GM19025 (cell line): ENCODE results near the gene STAG1.
"Not testable (repeated sequence)": the region's sequence is repeated elsewhere in the genome, so short reads cannot be mapped to it uniquely, and the experiment has no call there.

Source experiments
- ATAC-seq: cut with Tn5 transposase; IDR thresholded peaks from one replicate; pipeline ENCODE4 v1.9.1; 2021; ENCODE audit warnings: mild to moderate bottlenecking, low read depth, moderate library complexity; ENCODE audit not compliant: unreplicated experiment

STAG1 gene

DNA sequence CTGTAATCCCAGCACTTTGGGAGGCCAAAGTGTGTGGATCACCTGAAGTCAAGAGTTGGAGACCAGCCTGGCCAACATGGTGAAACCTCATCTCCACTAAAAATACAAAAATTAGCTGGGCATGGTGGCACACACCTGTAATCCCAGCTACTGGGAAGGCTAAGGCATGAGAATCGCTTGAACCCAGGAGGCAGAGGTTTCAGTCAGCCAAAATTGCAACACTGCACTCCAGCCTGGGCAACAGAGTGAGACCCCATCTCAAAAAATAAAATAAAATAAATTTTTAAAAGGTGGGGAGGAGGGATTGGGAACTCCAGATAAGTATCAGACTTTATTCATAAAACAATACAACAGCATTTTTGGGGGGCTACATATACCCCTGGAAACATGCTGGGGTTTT, 42.4 kb downstream of the STAG1 start:
- ATAC-seq, result not testable (repeated sequence)

DNA sequence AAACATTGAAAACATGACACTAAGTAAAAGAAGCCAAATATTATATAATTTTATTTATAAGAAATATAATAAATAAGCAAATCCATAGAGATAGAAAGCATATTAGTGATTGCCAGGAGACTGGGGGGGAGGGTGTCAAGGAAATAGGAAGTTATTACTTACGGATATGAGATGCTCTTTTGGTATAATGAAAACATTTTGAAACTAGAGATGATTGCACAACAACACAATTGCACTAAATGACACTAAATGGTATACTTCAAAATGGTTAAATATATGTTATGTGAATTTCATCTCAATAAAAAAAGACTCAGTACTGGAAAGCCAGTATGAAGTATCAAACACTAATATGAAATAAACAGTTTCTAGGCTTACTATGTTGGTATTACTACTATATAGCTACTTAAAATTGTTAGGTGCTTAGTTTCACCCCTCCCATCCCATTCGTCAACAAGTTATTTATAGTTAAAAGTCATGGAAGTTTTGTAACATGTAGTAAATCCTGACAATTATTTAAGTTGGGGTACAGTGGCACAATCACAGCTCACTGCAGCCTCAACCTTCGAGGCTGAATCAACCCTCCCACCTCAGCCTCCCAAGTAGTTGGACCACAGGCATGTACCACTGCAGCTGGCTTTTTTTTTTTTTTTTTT, 43.7 kb downstream of the STAG1 start:
- ATAC-seq, result no peak

DNA sequence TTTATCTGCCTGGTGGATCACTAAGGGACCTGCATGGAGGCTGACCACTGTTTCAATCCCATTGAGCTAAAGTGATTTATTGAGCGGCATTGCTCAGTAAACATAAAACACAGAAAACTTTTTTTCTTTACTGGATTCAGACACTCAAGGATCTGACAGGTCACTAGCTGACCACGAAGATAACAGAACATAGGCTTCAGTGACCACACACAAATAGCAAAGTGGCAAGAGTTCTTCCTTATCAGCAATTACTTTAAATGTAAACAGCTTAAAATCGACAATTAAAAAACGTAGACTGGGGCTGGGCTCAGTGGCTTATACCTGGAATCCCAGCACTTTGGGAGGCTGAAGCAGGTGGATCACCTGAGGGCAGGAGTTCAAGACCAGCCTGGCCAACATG, 48.7 kb downstream of the STAG1 start:
- no peak for ATAC-seq

DNA sequence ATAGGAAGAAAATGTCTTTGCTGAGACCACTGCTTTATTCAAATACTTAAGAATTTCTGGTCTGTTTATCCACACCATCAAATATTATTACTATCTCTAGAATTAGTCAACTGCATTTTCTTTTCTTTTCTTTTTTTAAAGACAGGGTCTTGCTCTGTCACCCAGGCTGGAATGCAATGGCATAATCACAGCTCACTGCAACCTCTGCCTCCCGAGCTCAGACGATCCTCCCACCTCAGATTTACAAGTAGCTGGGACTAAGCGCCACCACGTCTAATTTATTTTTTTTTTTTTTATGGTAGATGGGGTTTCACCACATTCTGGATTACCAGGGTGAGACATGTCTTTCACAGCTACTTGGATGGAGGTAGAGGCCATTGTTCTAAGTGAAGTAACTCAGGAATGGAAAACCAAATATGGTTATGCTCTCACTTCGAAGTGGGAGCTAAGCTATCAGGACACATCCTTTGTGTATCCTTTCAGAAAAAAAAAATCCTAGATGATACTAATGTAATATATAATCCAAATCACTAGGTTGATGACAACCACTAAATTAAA, 52.8 kb downstream of the STAG1 start:
- ATAC-seq, result no peak

DNA sequence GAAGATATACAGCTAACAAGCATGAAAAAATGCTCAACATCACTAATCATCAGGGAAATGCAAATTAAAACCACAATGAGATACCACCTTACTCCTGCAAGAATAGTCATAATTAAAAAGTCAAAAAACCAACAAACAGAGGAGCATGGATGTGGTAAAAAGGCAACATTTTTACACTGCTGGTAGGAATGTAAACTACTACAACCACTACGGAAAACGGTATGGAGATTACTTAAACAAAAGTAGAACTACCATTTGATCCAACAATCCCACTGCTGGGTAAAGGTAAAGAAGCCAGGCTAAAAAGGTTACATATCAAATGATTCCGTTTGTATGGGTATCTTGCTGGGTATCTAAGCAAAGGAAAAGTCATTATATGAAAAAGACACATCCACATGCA, 53.8 kb downstream of the STAG1 start:
- no peak for ATAC-seq

DNA sequence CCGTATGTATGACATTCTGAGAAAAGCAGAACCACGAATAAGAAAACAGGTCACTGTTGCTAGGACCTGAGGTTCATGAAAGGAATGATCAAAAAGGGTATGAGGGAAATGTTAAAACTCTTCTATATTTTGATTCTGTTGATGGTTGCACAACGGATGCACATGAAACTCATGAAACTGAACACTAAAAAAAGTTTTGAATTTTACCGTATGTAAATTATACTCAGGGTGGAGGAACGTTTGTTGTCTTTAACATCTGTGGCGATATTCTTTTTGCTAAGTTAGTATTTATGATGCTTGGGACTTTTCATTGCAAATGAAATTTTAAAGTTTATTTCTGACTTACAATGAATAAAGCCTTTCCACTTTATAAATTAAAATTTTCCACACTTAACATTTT, 55.4 kb downstream of the STAG1 start:
- no peak for ATAC-seq

DNA sequence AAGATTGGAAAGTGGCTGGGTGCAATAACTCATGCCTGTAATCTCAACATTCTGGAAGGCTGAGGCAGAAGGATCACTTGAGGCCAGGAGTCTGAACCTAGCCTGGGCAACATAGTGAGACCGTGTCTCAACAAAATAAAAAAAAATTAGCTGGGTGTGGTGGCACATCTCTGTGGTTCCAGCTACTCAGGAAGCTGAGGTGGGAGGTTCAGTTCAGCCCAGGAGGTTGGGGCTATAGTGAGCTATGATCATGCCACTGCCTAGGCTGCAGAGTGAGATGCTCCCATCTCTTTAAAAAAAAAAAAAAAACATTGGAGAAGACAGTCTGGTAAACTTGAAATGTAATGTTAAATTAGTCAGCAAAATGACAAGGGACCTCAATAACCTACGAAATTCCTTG, 57.9 kb downstream of the STAG1 start:
- no peak for ATAC-seq

DNA sequence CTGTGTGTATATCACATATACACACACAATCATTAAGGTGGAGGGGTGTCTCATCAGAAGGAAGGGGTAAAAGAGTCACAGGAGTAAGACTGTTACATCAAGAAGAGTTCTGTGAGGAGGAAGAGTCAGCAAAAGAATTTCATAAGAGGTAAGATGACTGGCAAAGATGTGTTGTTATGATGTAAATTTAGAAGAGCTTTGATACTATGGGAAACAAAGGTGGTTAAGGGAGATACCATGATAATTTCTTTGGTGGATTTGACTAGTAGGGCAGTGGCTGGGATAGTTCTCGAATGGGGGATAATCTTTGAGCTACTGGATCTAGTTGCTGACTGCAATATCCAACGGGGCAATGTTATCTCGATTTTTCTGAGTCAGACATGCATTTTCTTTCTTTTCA, 61.6 kb downstream of the STAG1 start:
- ATAC-seq, result no peak

DNA sequence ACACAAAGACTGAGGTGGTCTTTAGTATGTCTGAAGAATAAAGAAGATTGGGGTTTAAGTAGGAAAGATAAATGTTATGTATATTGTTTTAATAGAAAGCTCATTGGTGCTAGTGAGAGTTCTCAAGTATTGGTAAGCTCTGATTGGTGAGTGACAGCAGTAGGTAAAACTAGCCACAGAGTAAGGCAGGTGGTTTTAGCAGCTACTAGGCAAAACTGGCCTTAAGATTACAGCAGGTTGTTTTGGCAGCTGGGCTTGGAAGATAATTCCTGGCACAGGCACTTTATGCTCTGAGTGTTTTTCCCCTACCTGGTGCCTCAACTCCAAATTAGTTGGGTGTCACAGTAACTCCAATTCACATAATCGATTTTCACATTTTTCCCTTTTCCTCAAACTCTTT, 66.3 kb downstream of the STAG1 start:
- no peak for ATAC-seq

DNA sequence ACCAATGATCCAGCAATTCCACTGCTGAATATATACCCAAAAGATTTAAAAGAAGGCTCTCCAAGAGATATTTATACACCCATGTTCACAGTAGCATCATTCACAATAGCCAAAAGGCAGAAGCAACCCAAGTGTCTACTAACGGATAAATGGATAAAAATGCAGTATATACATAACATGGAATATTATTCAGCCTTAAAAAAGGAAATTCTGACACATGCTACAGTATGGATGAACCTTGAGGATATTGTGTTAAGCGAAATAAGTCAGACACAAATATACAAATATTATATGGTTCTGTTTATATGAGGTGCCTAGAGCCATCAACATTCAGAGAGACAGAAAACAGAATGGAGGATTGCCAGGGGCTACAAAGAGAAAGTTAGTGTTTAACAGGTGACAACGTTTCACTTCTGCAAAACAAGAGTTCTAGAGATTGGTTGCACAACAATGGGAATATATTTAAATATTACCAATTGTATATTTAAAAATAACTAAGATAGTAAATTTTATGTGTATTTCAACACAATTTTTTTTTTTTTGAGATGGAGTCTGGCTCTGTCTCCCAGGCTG, 69.4 kb downstream of the STAG1 start:
- no peak for ATAC-seq

DNA sequence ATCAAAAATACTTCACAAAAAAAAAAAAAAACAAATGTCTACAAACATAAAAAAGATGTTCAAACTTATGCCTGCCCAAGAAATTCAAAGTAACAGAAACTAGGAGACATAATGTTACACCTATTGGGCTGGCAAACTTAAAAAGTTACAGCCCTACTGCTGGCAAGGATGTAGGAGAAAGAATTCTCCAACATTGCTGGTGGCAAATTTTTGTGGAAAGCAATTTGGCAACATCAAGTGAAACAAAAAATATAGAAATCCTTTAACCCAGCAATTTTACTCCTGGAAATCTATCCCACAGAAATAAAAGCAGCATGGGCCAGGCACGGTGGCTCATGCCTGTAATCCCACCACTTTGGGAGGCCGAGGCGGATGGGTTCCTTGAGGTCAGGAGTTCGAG, 73.2 kb downstream of the STAG1 start:
- no peak for ATAC-seq

DNA sequence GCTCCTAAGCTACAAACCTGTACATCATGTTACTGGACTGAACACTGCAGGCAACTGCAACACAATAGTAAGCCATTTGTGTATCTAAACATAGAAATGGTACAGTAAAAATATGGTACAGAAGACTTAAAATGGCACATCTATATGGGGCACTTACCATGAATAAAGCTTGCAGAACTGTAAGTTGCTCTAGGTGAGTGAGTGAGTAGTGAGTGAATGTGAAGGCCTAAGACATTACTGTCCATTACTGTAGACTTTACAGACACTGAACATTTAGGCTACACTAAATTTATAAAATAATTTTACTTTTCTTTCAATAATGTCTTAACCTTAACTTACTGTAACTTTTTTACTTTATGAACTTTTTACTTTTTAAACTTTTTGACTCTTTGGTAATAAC, 76.2 kb downstream of the STAG1 start:
- no peak for ATAC-seq

DNA sequence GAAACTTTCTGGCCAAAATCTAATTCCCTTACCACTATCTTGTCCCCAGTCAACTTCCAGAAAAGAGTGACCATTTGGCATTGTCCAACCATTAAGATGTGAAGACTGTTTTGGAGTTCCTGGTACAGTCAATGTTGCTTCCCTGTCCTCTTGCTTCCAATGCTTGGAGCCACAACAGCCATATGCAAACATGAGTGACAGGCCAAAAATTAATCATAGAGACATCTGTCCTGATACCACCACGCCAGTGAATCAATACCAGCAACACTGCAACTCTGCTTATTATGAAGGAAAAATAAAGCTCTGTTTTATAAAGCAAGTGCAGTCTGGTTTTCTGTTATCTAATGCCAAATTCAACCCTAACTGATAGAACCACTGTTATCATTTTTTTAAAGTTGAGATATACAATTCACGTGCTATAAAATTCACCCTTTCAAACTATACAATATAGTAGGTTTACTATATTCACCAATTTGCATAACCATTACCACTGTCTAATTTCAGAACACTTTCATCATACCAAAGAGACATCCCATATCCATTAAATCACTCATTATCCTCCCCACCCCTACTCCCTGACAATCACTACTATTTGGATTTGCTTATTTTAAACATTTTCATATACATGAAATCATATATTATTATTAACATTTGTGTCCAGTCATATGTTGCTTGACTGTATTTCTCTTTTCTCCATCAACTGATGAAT, 76.9 kb downstream of the STAG1 start:
- no peak for ATAC-seq

DNA sequence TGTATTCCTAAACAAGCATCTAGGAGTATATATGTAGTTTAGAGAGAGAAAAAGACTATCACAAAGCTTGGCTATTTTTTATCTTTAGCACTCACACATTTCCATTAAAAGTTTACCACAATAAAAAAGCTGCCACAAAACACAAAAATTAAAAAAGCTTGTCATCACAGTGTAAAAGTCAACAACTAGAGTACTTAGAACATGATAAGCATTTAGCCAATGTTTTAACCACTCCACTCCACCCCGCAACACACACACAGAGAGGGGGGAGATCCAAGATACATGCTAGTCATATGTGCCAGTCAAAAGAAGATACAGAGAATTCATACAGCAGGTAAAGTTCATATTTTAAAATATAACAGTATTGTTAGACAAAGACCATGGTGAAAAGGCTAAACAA, 79.7 kb downstream of the STAG1 start:
- ATAC-seq, result no peak

DNA sequence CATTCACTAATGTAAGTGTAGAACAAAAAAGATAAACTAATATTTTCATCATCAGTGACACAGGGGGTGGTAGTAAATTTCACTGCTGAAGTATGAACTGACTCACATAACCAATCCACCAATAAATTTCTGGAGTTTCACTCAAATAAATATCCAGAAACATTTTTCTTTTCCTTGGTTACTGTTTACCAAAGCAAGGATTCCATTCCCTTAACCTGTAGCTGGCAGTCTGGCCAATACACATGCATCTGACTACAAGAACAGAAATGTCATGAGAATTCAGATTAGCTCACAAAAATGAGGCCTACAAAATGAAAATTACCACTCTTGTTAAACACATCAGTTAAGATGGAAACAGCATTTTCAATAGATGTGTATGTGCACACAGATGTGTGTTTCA, 80.3 kb downstream of the STAG1 start:
- ATAC-seq, result no peak

DNA sequence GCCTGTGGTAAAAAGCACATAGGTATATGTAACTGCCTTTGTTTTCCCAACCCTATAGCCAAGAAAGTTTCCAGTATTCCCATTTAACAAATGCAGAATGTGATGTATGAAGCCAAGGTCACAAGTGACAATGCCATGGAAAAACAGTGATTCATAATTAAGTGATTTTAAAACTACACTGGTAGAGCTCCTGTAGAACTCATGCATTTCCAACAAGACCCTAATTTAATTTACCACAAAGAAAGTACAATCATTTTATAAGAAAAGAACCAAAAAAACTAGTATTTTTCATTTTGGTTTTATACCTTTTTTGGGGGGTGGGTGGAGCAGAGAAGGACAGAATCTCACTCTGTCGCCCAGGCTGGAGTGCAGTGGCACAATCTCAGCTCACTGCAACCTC, 82.0 kb downstream of the STAG1 start:
- ATAC-seq, result no peak

DNA sequence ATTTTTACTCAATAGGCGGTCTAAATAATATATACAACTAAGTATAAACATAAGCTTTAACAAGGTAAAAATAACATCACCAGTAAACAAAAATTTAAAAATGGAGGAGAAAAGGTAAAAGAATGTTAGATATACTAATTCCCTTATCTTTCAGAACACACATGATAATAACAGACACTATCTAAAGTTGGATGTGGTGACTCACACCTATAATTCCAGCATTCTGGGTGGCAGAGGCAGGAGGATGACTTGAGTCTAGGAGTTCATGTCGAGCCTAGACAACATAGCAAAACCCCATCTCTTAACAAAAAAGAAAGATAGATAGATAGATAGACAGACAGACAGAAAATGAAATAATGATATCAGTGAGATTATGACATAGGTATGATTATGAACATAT, 85.1 kb downstream of the STAG1 start:
- no peak for ATAC-seq

DNA sequence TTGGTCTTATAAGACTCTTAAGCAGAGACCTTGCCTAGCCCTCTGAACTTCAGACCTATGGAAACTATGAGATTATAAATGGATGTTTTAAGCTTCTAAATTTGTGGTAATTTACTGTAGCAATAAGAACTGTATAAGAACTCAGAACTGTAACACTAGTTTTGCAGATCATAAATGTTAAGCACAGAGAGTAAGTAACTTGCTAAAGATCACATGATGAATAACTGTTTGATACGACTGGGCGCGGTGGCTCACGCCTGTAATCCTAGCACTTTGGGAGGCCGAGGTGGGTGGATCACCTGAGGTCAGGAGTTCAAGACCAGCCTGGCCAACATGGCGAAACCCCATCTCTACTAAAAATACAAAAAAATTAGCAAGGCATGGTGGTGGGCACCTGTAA, 85.9 kb downstream of the STAG1 start:
- not testable (repeated sequence) for ATAC-seq

DNA sequence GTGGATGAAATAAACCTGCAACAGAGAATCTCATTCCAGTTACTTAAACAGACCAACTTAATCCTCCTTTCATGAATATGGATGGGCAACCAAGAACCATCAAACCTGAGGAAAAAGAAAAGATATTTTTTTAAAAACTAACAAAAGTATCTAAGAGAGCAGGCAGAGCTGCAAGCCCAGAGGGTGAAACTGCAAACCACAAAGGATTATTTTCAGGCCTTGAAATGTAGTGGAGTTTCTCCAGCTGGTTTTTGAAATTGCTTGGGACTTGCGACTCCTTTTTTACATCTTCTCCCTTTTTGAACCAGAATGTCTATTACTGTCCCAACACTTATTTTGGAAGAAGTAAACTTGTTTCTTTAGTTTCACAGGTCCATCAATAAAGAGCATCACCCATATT, 87.4 kb downstream of the STAG1 start:
- ATAC-seq, result no peak

DNA sequence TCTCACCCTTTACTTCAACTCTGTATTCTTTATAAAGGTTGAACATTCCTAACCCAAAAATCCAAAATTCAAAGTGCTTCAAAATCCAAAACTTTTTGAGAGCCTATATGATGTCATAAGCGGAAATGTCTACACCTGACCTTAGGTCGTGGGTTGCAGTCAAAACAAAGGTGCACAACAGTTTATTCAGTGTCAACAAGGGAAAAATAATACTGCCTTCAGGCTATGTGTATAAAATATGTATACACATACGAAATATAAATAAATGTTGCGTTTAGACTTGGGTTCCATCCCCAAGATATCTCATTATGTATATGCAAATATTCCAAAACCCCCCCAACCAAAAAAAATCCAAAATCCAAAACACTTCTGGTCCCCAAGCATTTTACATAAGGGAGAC, 90.9 kb downstream of the STAG1 start:
- ATAC-seq, result no peak

DNA sequence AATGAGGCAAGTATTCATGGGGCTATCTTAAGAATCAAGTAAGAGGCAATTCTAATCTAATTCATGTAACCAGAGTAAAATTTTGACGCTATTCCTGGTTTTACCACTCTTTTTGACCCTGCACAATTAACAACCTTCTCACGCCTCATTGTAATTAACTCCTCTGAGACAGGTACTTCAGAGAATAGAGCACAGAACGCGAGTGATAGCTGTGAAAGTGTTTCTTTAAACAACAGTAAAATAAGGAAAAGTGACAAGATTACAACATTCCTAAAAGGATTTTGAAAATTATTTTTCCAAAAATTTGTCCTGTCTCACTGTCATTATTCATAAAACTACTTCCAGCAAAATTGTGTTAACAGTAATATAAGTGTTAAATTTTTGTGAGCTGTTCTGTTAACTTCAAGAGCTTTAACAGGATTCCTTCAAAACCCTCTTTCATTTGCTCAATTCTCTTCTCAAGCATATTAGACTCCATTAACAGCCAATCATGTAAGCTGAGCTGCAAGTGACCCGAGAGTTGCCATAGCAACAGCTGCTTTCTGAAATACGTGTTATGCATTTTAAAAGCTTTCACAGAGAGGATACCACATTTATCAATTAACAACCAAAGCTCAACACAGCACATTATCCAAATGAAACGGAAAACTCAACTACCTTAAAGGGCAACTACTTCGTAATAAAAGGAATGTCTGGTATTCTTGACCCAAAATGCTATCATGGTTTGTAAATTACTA, 93.1 kb downstream of the STAG1 start:
- ATAC-seq, result no peak
